H1 (cell line): ENCODE measurements around the gene SLC2A13. TPM values are rescaled to one million over a fixed set of nuclear protein-coding genes. Genes with fewer than 3 reads are reported as not detected.

Experiments
- CTCF ChIA-PET: fragments of 300-600 bp; sonication (Branson Sonifier 250); formaldehyde crosslinking; loops from one replicate; lab custom pipeline; 2021; ENCODE audit not compliant: partially characterized antibody; lab: Charles Lee
- POLR2A ChIA-PET: fragments of 300-600 bp; sonication (Branson Sonifier 250); formaldehyde crosslinking; loops from one replicate; lab custom pipeline; 2021; ENCODE audit warnings: inconsistent platforms; ENCODE audit not compliant: partially characterized antibody; lab: Charles Lee
- DNase-seq, 2 experiments: peaks; one replicate each; pipeline versions ENCODE4 v3.0.0 to v3.0.0-alpha.2; 2010 to 2022; ENCODE audit warnings: low spot score in 2 of 2, low read depth in 1 of 2, mixed read lengths in 1 of 2
- FAIRE-seq: peaks from 2 replicates; lab custom pipeline; 2011; peaks lifted over from hg19 to GRCh38; lab: Jason Lieb, UNC
- H2AFZ ChIP-seq: 2 replicates; pipeline ENCODE4 v1.8.1; 2012; ENCODE audit warnings: low read length, inconsistent platforms
- H2AK5ac ChIP-seq: 2 replicates; pipeline ENCODE4 v1.6.1; 2013; ENCODE audit warnings: low read depth, low read length
- H2BK120ac ChIP-seq: replicated peaks from 2 replicates; pipeline ENCODE3; 2013; ENCODE audit warnings: low read depth, low read length, inconsistent platforms
- H2BK12ac ChIP-seq: 2 replicates; pipeline ENCODE4 v1.6.1; 2013; ENCODE audit warnings: low read depth, low read length
- H2BK15ac ChIP-seq: 2 replicates; pipeline ENCODE4 v1.6.1; 2013; ENCODE audit warnings: low read length
- H2BK20ac ChIP-seq: 2 replicates; pipeline ENCODE4 v1.6.1; 2013; ENCODE audit warnings: low read length
- H2BK5ac ChIP-seq: 2 replicates; pipeline ENCODE4 v1.6.1; 2013; ENCODE audit warnings: low read depth, low read length
- H3K14ac ChIP-seq: 2 replicates; pipeline ENCODE4 v1.6.1; 2013; ENCODE audit warnings: inconsistent platforms; ENCODE audit not compliant: insufficient read length
- H3K18ac ChIP-seq: 2 replicates; pipeline ENCODE4 v1.6.1; 2013; ENCODE audit warnings: low read length; ENCODE audit errors: extremely low read depth
- H3K23ac ChIP-seq: 2 replicates; pipeline ENCODE4 v1.6.1; 2013; ENCODE audit warnings: inconsistent platforms; ENCODE audit not compliant: insufficient read length
- H3K23me2 ChIP-seq: 2 replicates; pipeline ENCODE4 v1.6.1; 2013; ENCODE audit warnings: low read depth, low read length
- H3K27ac ChIP-seq: 2 replicates; pipeline ENCODE4 v1.6.1; 2011; ENCODE audit warnings: low read depth, low read length, inconsistent platforms
- H3K27me3 ChIP-seq, 4 experiments: replicated peaks in 1 of 4; 1 replicate in 1 of 4; 2 replicates in 3 of 4; pipeline versions ENCODE4 v1.6.1 to v1.8.1; 2011 to 2013; ENCODE audit warnings: low read length in 3 of 4, mild to moderate bottlenecking in 3 of 4, inconsistent platforms in 2 of 4, mixed read lengths in 2 of 4, moderate library complexity in 1 of 4; ENCODE audit not compliant: control insufficient read depth in 3 of 4, insufficient read depth in 3 of 4; ENCODE audit errors: extremely low read depth in 1 of 4
- H3K36me3 ChIP-seq, 4 experiments: 2 replicates each; pipeline versions ENCODE4 v1.6.1 to v1.8.1; 2011 to 2013; ENCODE audit warnings: mild to moderate bottlenecking in 4 of 4, low read length in 3 of 4, moderate library complexity in 2 of 4, control low read depth in 1 of 4, inconsistent platforms in 1 of 4; ENCODE audit not compliant: insufficient read depth in 4 of 4, control insufficient read depth in 2 of 4
- H3K4ac ChIP-seq: replicated peaks from 2 replicates; pipeline ENCODE3; 2013; ENCODE audit warnings: low read length, low read depth, mixed read lengths, inconsistent platforms; ENCODE audit not compliant: insufficient read length
- H3K4me1 ChIP-seq, 4 experiments: replicated peaks in 1 of 4; 1 replicate in 1 of 4; 2 replicates in 3 of 4; pipeline versions ENCODE4 v1.6.1 to v1.8.1; 2011 to 2013; ENCODE audit warnings: low read length in 3 of 4, inconsistent platforms in 2 of 4, mixed read lengths in 1 of 4; ENCODE audit not compliant: insufficient read depth in 4 of 4, control insufficient read depth in 3 of 4
- H3K4me2 ChIP-seq, 2 experiments: 2 replicates each; pipeline versions ENCODE4 v1.6.1 to v1.8.1; 2011 to 2013; ENCODE audit warnings: low read depth in 2 of 2, low read length in 2 of 2, control low read depth in 1 of 2, inconsistent platforms in 1 of 2, mild to moderate bottlenecking in 1 of 2; ENCODE audit not compliant: insufficient read depth in 1 of 2
- H3K4me3 ChIP-seq, 4 experiments: fragments of 200-600, 300-600 bp in 1 of 4; sonication (generic), shearing (Covaris generic), sonication (Bioruptor Twin) in 1 of 4; 2 replicates each; pipeline versions ENCODE4 v1.5.1 to v1.8.1; 2011 to 2016; ENCODE audit warnings: low read length in 4 of 4, low read depth in 3 of 4, control low read depth in 2 of 4, inconsistent platforms in 2 of 4, mild to moderate bottlenecking in 2 of 4, mixed read lengths in 1 of 4, moderate library complexity in 1 of 4; ENCODE audit not compliant: insufficient read depth in 2 of 4; ENCODE audit errors: extremely low read depth in 1 of 4
- H3K56ac ChIP-seq: replicated peaks from 2 replicates; pipeline ENCODE3; 2013; ENCODE audit warnings: low read depth, mild to moderate bottlenecking, mixed read lengths, low read length, inconsistent platforms; ENCODE audit not compliant: insufficient read length
- H3K79me1 ChIP-seq: 2 replicates; pipeline ENCODE4 v1.6.1; 2013; ENCODE audit warnings: low read depth, low read length, control low read depth
- H3K79me2 ChIP-seq, 2 experiments: 2 replicates each; pipeline versions ENCODE4 v1.6.1 to v1.8.1; 2012 to 2013; ENCODE audit warnings: low read length in 2 of 2, mild to moderate bottlenecking in 2 of 2, inconsistent platforms in 1 of 2; ENCODE audit not compliant: insufficient read depth in 2 of 2, control insufficient read depth in 1 of 2
- H3K9ac ChIP-seq, 4 experiments: replicated peaks in 1 of 4; 1 replicate in 1 of 4; 2 replicates in 3 of 4; pipeline versions ENCODE4 v1.6.1 to v1.8.1; 2011 to 2013; ENCODE audit warnings: low read depth in 3 of 4, low read length in 3 of 4, control low read depth in 2 of 4, mild to moderate bottlenecking in 2 of 4, moderate library complexity in 2 of 4, inconsistent platforms in 1 of 4; ENCODE audit errors: extremely low read depth in 1 of 4
- H3K9me3 ChIP-seq, 2 experiments: 2 replicates each; pipeline versions ENCODE4 v1.6.1 to v1.8.1; 2012 to 2013; ENCODE audit warnings: mild to moderate bottlenecking in 2 of 2, moderate library complexity in 2 of 2, control low read depth in 1 of 2, inconsistent platforms in 1 of 2, low read depth in 1 of 2, low read length in 1 of 2, mixed read lengths in 1 of 2; ENCODE audit not compliant: insufficient read depth in 2 of 2
- H4K20me1 ChIP-seq, 2 experiments: replicated peaks in 1 of 2; 2 replicates each; pipeline versions ENCODE3 to v1.8.1; 2011 to 2013; ENCODE audit warnings: inconsistent platforms in 2 of 2, low read length in 2 of 2, mild to moderate bottlenecking in 1 of 2; ENCODE audit not compliant: insufficient read depth in 2 of 2, control insufficient read depth in 1 of 2
- H4K5ac ChIP-seq: 2 replicates; pipeline ENCODE4 v1.6.1; 2013; ENCODE audit warnings: low read length, low read depth, mixed read lengths, inconsistent platforms; ENCODE audit not compliant: insufficient read length
- H4K8ac ChIP-seq: 2 replicates; pipeline ENCODE4 v1.8.0; 2013; ENCODE audit warnings: mild to moderate bottlenecking, moderate library complexity, low read length, inconsistent platforms; ENCODE audit not compliant: insufficient read depth; ENCODE audit errors: extremely low read depth
- H4K91ac ChIP-seq: replicated peaks from 2 replicates; pipeline ENCODE3; 2013; ENCODE audit warnings: low read length, mixed read lengths, inconsistent platforms; ENCODE audit not compliant: insufficient read length
- CBX5 ChIP-seq: fragments of 300-800, 300-1000 bp; sonication (generic); IDR thresholded peaks from 2 replicates; pipeline ENCODE4 v1.7.1; 2016; ENCODE audit warnings: antibody characterized with exemption, low read length, low read depth
- CHD2 ChIP-seq: IDR thresholded peaks from 2 replicates; pipeline ENCODE4 v1.6.1; 2012; ENCODE audit warnings: low read length, improper control_type of control experiment
- HDAC6 ChIP-seq: IDR thresholded peaks from one replicate; pipeline ENCODE4 v1.7.1; 2012; ENCODE audit warnings: low read depth, mild to moderate bottlenecking, inconsistent platforms, low read length, moderate library complexity
- KDM1A ChIP-seq: fragments of 200-600, 300-600 bp; sonication (generic); IDR thresholded peaks from 2 replicates; pipeline ENCODE4 v1.7.1; 2016; ENCODE audit warnings: mild to moderate bottlenecking, low read length, borderline replicate concordance
- RAD21 ChIP-seq, 2 experiments: IDR thresholded peaks in 1 of 2; conservative IDR thresholded peaks in 1 of 2; 2 replicates each; pipeline ENCODE4 v1.6.1; 2011; ENCODE audit warnings: low read depth in 2 of 2, low read length in 2 of 2, improper control_type of control experiment in 1 of 2, inconsistent platforms in 1 of 2, mild to moderate bottlenecking in 1 of 2, moderate library complexity in 1 of 2
- SP1 ChIP-seq: IDR thresholded peaks from 2 replicates; pipeline ENCODE4 v1.6.1; 2011; ENCODE audit warnings: low read depth, low read length
- SRF ChIP-seq: IDR thresholded peaks from 2 replicates; pipeline ENCODE4 v1.6.1; 2011; ENCODE audit warnings: mild to moderate bottlenecking, low read depth, low read length, moderate library complexity
- WGBS, 2 experiments: shearing (Covaris generic) in 1 of 2; methylation state at CpG; one replicate each; pipeline versions ENCODE4 v1.1.6 to v1.1.7; 2013 to 2015; ENCODE audit warnings: low lambda C conversion rate in 2 of 2, mixed read lengths in 2 of 2, inconsistent platforms in 1 of 2, low coverage in 1 of 2, missing lambda C conversion rate in 1 of 2; ENCODE audit not compliant: insufficient replicate concordance in 2 of 2, insufficient coverage in 1 of 2, insufficient read length in 1 of 2; ENCODE audit errors: extremely low coverage in 1 of 2, missing lambda C conversion rate in 1 of 2; 5-methylcytosine and 5-hydroxymethylcytosine counted together
- polyA plus RNA-seq, 7 experiments: library from polyadenylated mRNA; depleted of rRNA in 3 of 7; stranded (reverse) in 5 of 7; unstranded in 2 of 7; fragments of >200 nt in 5 of 7; fragments of 200-250 nt in 2 of 7; gene quantifications; 1 replicate in 5 of 7; 2 replicates in 1 of 7; 4 replicates in 1 of 7; pipeline versions ENCODE4 v1.2.1 to v1.2.3, GENCODE V29; 2011 to 2013; ENCODE audit warnings: missing spikeins in 2 of 7, mixed read lengths in 2 of 7
- total RNA-seq: library from RNA; stranded (reverse); fragmentation: NEBNext Ultra II Directional; extraction: Animal tissue kit (Norgen Biotek cat#: 25700); gene quantifications from 2 replicates; pipeline ENCODE4 v1.2.1, GENCODE V29; 2021
- TF ChIP-seq, protein P1 (sequence below): IDR thresholded peaks from 2 replicates; pipeline ENCODE4 v1.6.1; 2012; ENCODE audit warnings: inconsistent platforms

The SLC2A13 gene
- total and polyA plus RNA-seq, 2 of the 8 experiments (the other 6 are each of a cell fraction or from before 2014, with no cell fraction given): 2.8 to 9.6 TPM

DNA sequence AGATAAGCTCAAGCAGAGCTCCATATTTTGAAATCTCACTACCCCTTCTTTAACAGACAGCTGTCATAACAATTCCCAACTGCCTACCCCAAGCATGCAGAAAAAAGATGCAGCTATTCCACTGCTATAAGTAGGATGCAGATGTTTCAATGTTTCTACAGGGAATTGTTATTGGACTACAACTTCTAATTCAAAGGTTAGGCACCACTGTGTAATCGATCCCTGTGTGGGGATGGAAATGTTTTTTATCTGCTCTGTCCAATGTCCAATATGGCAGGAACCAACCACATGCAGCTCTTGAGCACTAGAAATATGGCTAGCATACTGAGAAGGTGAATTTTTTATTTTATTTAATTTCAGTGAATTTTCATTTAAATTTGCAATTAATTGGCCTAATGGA is 208.6 kb downstream of the SLC2A13 start:
- Histone ChIP-seq H2BK120ac (no peak overlapping the region), H3K4me2 (no peak overlapping the region), H3K18ac (no peak overlapping the region), H2AK5ac (no peak overlapping the region), H4K8ac (no peak overlapping the region), H3K27ac (no peak overlapping the region), H3K4me1 (no peaks in the 10 kb centered on the region), H3K36me3 (no peaks in the 10 kb centered on the region), H3K14ac (no peak overlapping the region), H3K4ac (no peak overlapping the region), H4K91ac (no peak overlapping the region), H3K4me3 (no peak overlapping the region), H2BK12ac (no peak overlapping the region), H3K79me1 (no peaks in the 10 kb centered on the region), H3K27me3 (no peaks in the 10 kb centered on the region), H3K79me2 (no peaks in the 10 kb centered on the region), H4K20me1 (no peaks in the 10 kb centered on the region), H3K23me2 (no peaks in the 10 kb centered on the region), H3K9me3 (0 out of 4 replicates have a peak, but pooled peaks cover 0 to 2% of the 10 kb centered on the region in 2 experiments), H3K9ac (no peak overlapping the region), H2BK15ac (no peak overlapping the region), H2BK5ac (no peak overlapping the region), H3K23ac (no peak overlapping the region), H2AFZ (no peak overlapping the region), H3K56ac (no peak overlapping the region), H4K5ac (no peak overlapping the region), H2BK20ac (no peak overlapping the region)
- DNase-seq (no peak), FAIRE-seq (no peak)
- CTCF ChIA-PET: no interaction called here
- POLR2A ChIA-PET: no interaction called here
- TF ChIP-seq SP1: no peak
- TF ChIP-seq HDAC6: no peak
- TF ChIP-seq CBX5: no peak
- no peak for TF ChIP-seq SRF
- no peak for TF ChIP-seq CHD2
- TF ChIP-seq KDM1A: no peak
- no peak for TF ChIP-seq RAD21 (IDR thresholded peaks at IDR 0.05 in 1 of 2, conservative IDR thresholded peaks at IDR 0.05 in 1 of 2; ENCODE audit: low read depth in 2 of 2, low read length in 2 of 2)
- TF ChIP-seq, protein P1, sequence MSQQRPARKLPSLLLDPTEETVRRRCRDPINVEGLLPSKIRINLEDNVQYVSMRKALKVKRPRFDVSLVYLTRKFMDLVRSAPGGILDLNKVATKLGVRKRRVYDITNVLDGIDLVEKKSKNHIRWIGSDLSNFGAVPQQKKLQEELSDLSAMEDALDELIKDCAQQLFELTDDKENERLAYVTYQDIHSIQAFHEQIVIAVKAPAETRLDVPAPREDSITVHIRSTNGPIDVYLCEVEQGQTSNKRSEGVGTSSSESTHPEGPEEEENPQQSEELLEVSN: no peak
- 95% methylated on average over 1 of the region's 1 CpG; no CpG with 5 or more reads in 1 of the 2 experiments for WGBS, 2 experiments
